Epithelial cell of alveolus of lung (primary cell): Measurements from ENCODE around the gene ZNRF2. TPM values are rescaled to one million over a fixed set of nuclear protein-coding genes. Genes with fewer than 3 reads are reported as not detected.

ENCODE experiments used
- total RNA-seq: library from RNA; depleted of rRNA; stranded (reverse); fragments of >200 nt; gene quantifications from 2 replicates; pipeline ENCODE4 v1.2.1, GENCODE V29; 2015

ZNRF2 gene
- 3.1 and 4.2 TPM in 2 replicates for total RNA-seq

DNA sequence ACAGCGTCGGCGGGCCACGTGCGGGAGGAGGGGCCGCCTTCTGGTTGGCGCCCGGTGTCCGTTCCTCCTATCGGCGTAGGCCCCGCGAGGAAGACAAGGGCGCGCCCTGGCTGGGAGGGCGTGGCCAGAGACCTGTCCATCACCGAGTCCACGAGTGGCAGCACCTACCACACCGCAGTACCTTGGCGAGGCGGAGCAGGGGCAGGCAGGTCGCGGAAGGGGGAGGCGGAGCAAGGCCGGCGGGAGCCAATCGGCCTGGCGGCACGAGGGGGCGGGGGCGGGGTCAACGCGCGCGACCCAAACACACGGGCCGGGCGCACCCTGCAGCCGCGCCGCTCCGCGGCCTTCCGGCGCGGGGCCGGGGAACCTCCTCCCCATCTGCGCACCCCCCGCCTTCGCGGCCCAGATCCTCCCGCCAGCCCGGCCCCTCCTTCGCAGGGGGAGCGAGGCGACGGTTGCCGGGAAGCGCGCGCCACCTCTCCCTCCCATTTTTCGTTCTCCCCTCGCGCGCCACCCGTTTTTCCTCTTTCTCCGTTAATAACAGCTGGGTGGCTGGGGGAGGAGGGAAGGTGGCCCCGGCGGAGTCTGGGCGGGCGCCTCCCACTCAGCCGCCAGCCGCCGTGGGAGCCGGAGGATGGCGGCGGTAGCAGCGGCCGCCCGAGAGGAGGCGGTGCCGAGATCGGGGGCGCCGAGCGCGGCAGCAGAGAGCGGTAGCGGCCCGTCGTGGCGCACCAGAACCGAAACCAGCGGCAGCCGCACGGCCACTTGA lies at the start of gene ZNRF2:
Gene ZNRF2 (plus strand): TSS at position 300 of the 769 bp plus-strand sequence. CDS start 761 bp downstream, outside the sequence.

Other genes with a start within 250 kb of the ZNRF2 start
- 4.3 and 8.8 TPM in 2 replicates for gene MTURN, start 149.6 kb upstream of the ZNRF2 start, total RNA-seq
- 4.4 and 7.2 TPM in 2 replicates for gene NOD1, start 194.2 kb downstream of the ZNRF2 start, total RNA-seq
- 27.0 and 45.1 TPM in 2 replicates for gene GGCT, start 220.2 kb downstream of the ZNRF2 start, total RNA-seq